HepG2 (cell line): ENCODE measurements around the gene LYRM2. TPM values are rescaled to one million over a fixed set of nuclear protein-coding genes. Genes with fewer than 3 reads are reported as not detected.
A peak's percentile ranks its signal among the peaks of the same experiment; 100 is the strongest.

ENCODE experiments used
- HINFP ChIP-seq: sonication (generic); formaldehyde crosslinking; IDR thresholded peaks from 2 replicates; pipeline ENCODE4 v1.4.0; 2020; ENCODE audit warnings: low read depth, mild to moderate bottlenecking, missing genetic modification reagents
- IKZF5 ChIP-seq: IDR thresholded peaks from 2 replicates; pipeline ENCODE4 v1.6.1; 2018; ENCODE audit warnings: missing genetic modification reagents, mild to moderate bottlenecking, missing compliant biosample characterization
- LBX2 ChIP-seq: sonication (generic); formaldehyde crosslinking; IDR thresholded peaks from 2 replicates; pipeline ENCODE4 v1.5.0; 2020; ENCODE audit warnings: missing genetic modification reagents, mild to moderate bottlenecking, borderline replicate concordance
- SOX6 ChIP-seq, 2 experiments: fragments of 450-650 bp in 1 of 2; sonication (generic) in 1 of 2; formaldehyde crosslinking in 1 of 2; IDR thresholded peaks; 2 replicates each; pipeline versions ENCODE4 v1.4.0 to v1.6.1; 2017 to 2020; ENCODE audit warnings: antibody characterized with exemption in 1 of 2, mild to moderate bottlenecking in 1 of 2, missing genetic modification reagents in 1 of 2
- ZBTB2 ChIP-seq: sonication (generic); formaldehyde crosslinking; IDR thresholded peaks from 2 replicates; pipeline ENCODE4 v1.8.0; 2022; ENCODE audit warnings: low read depth, missing genetic modification reagents
- ZNF225 ChIP-seq: sonication (generic); formaldehyde crosslinking; IDR thresholded peaks from 2 replicates; pipeline ENCODE4 v1.4.0; 2020; ENCODE audit warnings: mild to moderate bottlenecking, missing genetic modification reagents
- ZNF274 ChIP-seq: sonication (generic); formaldehyde crosslinking; IDR thresholded peaks from 2 replicates; pipeline ENCODE4 v1.5.1; 2020; ENCODE audit warnings: mild to moderate bottlenecking, missing genetic modification reagents
- ZNF282 ChIP-seq: fragments of 450-650 bp; IDR thresholded peaks from 2 replicates; pipeline ENCODE4 v1.6.1; 2018; ENCODE audit not compliant: partially characterized antibody
- ZNF773 ChIP-seq: sonication (generic); formaldehyde crosslinking; IDR thresholded peaks from 2 replicates; pipeline ENCODE4 v1.4.0; 2020; ENCODE audit warnings: missing genetic modification reagents, borderline replicate concordance
- polyA plus RNA-seq, 8 experiments: library from polyadenylated mRNA; depleted of rRNA in 3 of 8; stranded (reverse) in 7 of 8; unstranded in 1 of 8; fragments of >200 nt; fragmentation: Illumina TruSeq in 4 of 8; extraction: Trizol in 4 of 8; gene quantifications; 2 replicates each; pipeline versions ENCODE4 v1.2.1 to v1.2.3, GENCODE V29; 2011 to 2016; ENCODE audit warnings: low read depth in 4 of 8, missing spikeins in 1 of 8, mixed read lengths in 1 of 8; ENCODE audit not compliant: insufficient read depth in 1 of 8
- total RNA-seq, 5 experiments: library from RNA; depleted of rRNA; stranded (reverse); fragments of >200 nt; fragmentation: Illumina TruSeq; extraction: Trizol; gene quantifications; 2 replicates each; pipeline ENCODE4 v1.2.3, GENCODE V29; 2016; ENCODE audit warnings: low read depth in 1 of 5
- TF ChIP-seq, protein P1 (sequence below): IDR thresholded peaks from 2 replicates; pipeline ENCODE4 v1.6.1; 2016; ENCODE audit warnings: low read depth
- TF ChIP-seq, protein P2 (sequence below): sonication (generic); formaldehyde crosslinking; conservative IDR thresholded peaks from 2 replicates; pipeline ENCODE4 v1.5.0; 2020; ENCODE audit warnings: missing genetic modification reagents
- TF ChIP-seq, protein P3 (sequence below): sonication (generic); formaldehyde crosslinking; IDR thresholded peaks from 2 replicates; pipeline ENCODE4 v1.4.0; 2020; ENCODE audit warnings: missing genetic modification reagents

The LYRM2 gene
- total and polyA plus RNA-seq, 2 of the 13 experiments (the other 11 are each of a cell fraction or from before 2014, with no cell fraction given): 17.8 to 32.6 TPM

DNA sequence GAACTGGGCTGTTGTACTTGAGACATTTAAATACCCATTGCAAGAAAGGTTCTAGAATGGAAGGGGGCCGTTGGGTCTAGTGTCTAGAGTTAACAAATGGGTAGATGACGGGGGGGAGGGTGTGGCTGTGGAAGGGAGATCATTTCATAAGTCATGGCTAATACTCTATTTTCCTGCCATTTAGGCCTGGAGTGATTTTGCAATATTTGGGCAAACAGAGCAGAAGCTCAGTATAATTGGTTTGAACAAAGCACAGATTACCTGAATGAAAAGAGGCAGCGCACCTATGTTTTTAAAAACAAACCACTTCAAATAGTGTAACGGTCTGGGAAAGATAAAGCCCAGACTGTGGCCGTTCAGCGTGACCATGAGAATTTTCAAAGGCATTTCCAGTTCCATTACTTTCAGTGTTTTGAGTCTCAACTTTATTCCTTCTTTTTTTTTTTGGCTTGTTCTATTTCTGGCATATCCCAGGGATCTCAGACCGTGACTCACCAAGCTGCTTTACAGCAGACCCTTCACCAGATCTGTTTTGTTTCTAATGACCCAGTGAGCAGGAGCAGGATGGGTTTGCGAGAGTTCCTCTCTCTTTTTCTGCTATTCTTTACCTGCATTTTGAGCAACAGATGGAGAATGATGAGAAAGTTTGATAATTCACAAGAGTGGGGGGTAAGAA, 73.7 kb downstream of the LYRM2 start (continued):
- TF ChIP-seq, protein P1, sequence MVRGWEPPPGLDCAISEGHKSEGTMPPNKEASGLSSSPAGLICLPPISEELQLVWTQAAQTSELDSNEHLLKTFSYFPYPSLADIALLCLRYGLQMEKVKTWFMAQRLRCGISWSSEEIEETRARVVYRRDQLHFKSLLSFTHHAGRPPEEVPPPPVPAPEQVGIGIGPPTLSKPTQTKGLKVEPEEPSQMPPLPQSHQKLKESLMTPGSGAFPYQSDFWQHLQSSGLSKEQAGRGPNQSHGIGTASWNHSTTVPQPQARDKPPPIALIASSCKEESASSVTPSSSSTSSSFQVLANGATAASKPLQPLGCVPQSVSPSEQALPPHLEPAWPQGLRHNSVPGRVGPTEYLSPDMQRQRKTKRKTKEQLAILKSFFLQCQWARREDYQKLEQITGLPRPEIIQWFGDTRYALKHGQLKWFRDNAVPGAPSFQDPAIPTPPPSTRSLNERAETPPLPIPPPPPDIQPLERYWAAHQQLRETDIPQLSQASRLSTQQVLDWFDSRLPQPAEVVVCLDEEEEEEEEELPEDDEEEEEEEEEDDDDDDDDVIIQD (CRISPR knock-in tag): no peak
- TF ChIP-seq ZBTB2 (CRISPR knock-in tag) (no peak), SOX6 (IDR thresholded peaks at IDR 0.05) (no peak), SOX6 (CRISPR knock-in tag; IDR thresholded peaks at IDR 0.05) (peak; percentile 76), IKZF5 (CRISPR knock-in tag) (no peak), LBX2 (CRISPR knock-in tag) (no peak), HINFP (CRISPR knock-in tag) (no peak), ZNF282 (no peak), ZNF225 (no peak), ZNF274 (CRISPR knock-in tag) (no peak), ZNF773 (CRISPR knock-in tag) (no peak)
- TF ChIP-seq, protein P2, sequence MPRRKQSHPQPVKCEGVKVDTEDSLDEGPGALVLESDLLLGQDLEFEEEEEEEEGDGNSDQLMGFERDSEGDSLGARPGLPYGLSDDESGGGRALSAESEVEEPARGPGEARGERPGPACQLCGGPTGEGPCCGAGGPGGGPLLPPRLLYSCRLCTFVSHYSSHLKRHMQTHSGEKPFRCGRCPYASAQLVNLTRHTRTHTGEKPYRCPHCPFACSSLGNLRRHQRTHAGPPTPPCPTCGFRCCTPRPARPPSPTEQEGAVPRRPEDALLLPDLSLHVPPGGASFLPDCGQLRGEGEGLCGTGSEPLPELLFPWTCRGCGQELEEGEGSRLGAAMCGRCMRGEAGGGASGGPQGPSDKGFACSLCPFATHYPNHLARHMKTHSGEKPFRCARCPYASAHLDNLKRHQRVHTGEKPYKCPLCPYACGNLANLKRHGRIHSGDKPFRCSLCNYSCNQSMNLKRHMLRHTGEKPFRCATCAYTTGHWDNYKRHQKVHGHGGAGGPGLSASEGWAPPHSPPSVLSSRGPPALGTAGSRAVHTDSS: no peak
- TF ChIP-seq, protein P3, sequence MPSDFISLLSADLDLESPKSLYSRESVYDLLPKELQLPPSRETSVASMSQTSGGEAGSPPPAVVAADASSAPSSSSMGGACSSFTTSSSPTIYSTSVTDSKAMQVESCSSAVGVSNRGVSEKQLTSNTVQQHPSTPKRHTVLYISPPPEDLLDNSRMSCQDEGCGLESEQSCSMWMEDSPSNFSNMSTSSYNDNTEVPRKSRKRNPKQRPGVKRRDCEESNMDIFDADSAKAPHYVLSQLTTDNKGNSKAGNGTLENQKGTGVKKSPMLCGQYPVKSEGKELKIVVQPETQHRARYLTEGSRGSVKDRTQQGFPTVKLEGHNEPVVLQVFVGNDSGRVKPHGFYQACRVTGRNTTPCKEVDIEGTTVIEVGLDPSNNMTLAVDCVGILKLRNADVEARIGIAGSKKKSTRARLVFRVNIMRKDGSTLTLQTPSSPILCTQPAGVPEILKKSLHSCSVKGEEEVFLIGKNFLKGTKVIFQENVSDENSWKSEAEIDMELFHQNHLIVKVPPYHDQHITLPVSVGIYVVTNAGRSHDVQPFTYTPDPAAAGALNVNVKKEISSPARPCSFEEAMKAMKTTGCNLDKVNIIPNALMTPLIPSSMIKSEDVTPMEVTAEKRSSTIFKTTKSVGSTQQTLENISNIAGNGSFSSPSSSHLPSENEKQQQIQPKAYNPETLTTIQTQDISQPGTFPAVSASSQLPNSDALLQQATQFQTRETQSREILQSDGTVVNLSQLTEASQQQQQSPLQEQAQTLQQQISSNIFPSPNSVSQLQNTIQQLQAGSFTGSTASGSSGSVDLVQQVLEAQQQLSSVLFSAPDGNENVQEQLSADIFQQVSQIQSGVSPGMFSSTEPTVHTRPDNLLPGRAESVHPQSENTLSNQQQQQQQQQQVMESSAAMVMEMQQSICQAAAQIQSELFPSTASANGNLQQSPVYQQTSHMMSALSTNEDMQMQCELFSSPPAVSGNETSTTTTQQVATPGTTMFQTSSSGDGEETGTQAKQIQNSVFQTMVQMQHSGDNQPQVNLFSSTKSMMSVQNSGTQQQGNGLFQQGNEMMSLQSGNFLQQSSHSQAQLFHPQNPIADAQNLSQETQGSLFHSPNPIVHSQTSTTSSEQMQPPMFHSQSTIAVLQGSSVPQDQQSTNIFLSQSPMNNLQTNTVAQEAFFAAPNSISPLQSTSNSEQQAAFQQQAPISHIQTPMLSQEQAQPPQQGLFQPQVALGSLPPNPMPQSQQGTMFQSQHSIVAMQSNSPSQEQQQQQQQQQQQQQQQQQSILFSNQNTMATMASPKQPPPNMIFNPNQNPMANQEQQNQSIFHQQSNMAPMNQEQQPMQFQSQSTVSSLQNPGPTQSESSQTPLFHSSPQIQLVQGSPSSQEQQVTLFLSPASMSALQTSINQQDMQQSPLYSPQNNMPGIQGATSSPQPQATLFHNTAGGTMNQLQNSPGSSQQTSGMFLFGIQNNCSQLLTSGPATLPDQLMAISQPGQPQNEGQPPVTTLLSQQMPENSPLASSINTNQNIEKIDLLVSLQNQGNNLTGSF (CRISPR knock-in tag): no peak
